ENCODE results near the gene GPALPP1. TPM values are rescaled to one million over a fixed set of nuclear protein-coding genes. Genes with fewer than 3 reads are reported as not detected.
A peak's percentile ranks its signal among the peaks of the same experiment; 100 is the strongest.

The GPALPP1 gene
- total and polyA plus RNA-seq, 2 of the 4 experiments (the other 2 are of a cell fraction), result 10.6 to 12.5 TPM

DNA sequence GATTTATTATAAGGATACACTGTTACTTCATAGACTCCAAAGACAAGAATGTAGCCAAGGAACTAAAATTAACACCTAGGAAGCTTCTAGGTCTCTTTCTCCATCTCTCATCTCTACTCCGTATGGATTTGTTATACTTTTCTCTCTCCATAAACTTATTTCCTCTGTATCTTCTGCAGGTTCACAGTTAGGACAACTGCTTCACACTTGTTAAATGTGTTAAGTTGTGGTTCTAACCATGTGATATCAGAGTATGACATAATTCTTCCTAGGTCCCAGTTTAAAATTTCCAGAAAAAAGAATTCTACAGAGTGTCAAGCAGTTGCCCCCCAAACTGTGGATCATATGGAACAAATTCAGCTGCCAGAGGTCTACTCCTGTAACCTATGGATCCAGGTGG lies 88.7 kb downstream of the GPALPP1 start:
- H3K27me3 ChIP-seq (ENCODE audit: control insufficient read depth, insufficient read depth, low read length), result no peaks in the 10 kb centered on the region; the same call in 1 of the 2 replicates
- dilution Hi-C loops (cut with HindIII; ENCODE audit: low sequenced_read_pairs, unreplicated experiment) (no loop called here), in situ Hi-C loops (cut with MboI; ENCODE audit: low sequenced_read_pairs) (no loop called here)

More for the DNA sequence above, 88.7 kb downstream of the GPALPP1 start:
- no peak overlapping the region for H2BK20ac ChIP-seq (ENCODE audit: low read depth, low read length)
- ATAC-seq (ENCODE audit: low read depth), result no peak
- H3K56ac ChIP-seq (ENCODE audit: extremely low read depth, insufficient read depth, low read length), result no peak overlapping the region
- H2BK120ac ChIP-seq (ENCODE audit: low read depth, low read length), result no peak overlapping the region
- no CpG with 5 or more reads among the region's 1 CpG for WGBS, 2 experiments (ENCODE audit: extremely low coverage in 2 of 2, insufficient read length in 1 of 2)
- no peak overlapping the region for H3K23ac ChIP-seq (ENCODE audit: low read depth, low read length)
- H2AK5ac ChIP-seq (ENCODE audit: low read depth, low read length), result no peak overlapping the region
- H4K8ac ChIP-seq (ENCODE audit: low read depth in 2 of 2, low read length in 2 of 2), result no peak overlapping the region
- ChIA-PET CTCF (no interaction called here), POLR2A (ENCODE audit: unreplicated experiment) (no interaction called here)
- peaks cover 3% of the 10 kb centered on the region; the same call in 1 of the 2 replicates for H3K9me3 ChIP-seq (ENCODE audit: control insufficient read depth, insufficient read depth, low read length)
- no peak overlapping the region for H2AK9ac ChIP-seq (replicated peaks; ENCODE audit: low read depth, low read length, poor library complexity)
- no TSS peak for BruUV-seq (replicated peaks)
- H2BK5ac ChIP-seq (ENCODE audit: low read depth, low read length, poor library complexity, severe bottlenecking), result no peak overlapping the region
- H3K9me1 ChIP-seq (ENCODE audit: insufficient read depth, low read length), result no peaks in the 10 kb centered on the region
- intact Hi-C loops (cut with micrococcal nuclease), result no loop called here
- H3K4me2 ChIP-seq (ENCODE audit: low read depth, low read length), result no peak overlapping the region
- no peaks in the 10 kb centered on the region for H3K79me1 ChIP-seq (ENCODE audit: low read depth in 1 of 2, low read length in 2 of 2)
- H4K91ac ChIP-seq (ENCODE audit: insufficient read depth, low read depth, low read length), result no peak overlapping the region
- no peak overlapping the region for H4K5ac ChIP-seq (ENCODE audit: low read depth, low read length)
- H4K20me1 ChIP-seq (ENCODE audit: insufficient read depth, low read length), result no peaks in the 10 kb centered on the region
- H2BK15ac ChIP-seq (ENCODE audit: low read depth, low read length), result no peak overlapping the region
- no peak overlapping the region for H2AFZ ChIP-seq (replicated peaks; ENCODE audit: low read length, poor library complexity)
- H3K27ac ChIP-seq (ENCODE audit: insufficient read depth, low read length), result no peak overlapping the region
- H3K9ac ChIP-seq (ENCODE audit: low read depth, low read length), result no peak overlapping the region
- no peak overlapping the region for H3K14ac ChIP-seq (replicated peaks; ENCODE audit: low read depth, low read length)
- DNase-seq, result no peak
- no peak overlapping the region for H3K4ac ChIP-seq (ENCODE audit: low read depth, low read length)
- H3K36me3 ChIP-seq (ENCODE audit: control insufficient read depth, insufficient read depth, low read length), result no peaks in the 10 kb centered on the region
- H3K4me1 ChIP-seq (ENCODE audit: control insufficient read depth, insufficient read depth, low read length), result no peaks in the 10 kb centered on the region
- TF ChIP-seq RAD21 (IDR thresholded peaks at IDR 0.05; ENCODE audit: low read length) (no peak), MAZ (IDR thresholded peaks at IDR 0.05; ENCODE audit: borderline replicate concordance, low read depth, low read length) (no peak), MAFK (IDR thresholded peaks at IDR 0.05; ENCODE audit: low read depth, low read length) (no peak), NFE2L2 (IDR thresholded peaks at IDR 0.05; ENCODE audit: low read depth, low read length) (no peak)
- TF ChIP-seq, protein P1, sequence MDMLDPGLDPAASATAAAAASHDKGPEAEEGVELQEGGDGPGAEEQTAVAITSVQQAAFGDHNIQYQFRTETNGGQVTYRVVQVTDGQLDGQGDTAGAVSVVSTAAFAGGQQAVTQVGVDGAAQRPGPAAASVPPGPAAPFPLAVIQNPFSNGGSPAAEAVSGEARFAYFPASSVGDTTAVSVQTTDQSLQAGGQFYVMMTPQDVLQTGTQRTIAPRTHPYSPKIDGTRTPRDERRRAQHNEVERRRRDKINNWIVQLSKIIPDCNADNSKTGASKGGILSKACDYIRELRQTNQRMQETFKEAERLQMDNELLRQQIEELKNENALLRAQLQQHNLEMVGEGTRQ (IDR thresholded peaks at IDR 0.05; ENCODE audit: low read depth, low read length), result no peak
- H3K18ac ChIP-seq (ENCODE audit: low read depth, low read length), result no peak overlapping the region
- no peak overlapping the region for H3K4me3 ChIP-seq (ENCODE audit: insufficient read depth, low read depth, low read length)

Small RNA genes lying within 50 kb of the gene (microRNA-seq; reads per million reads assigned to microRNA genes)
- gene RN7SL49P (ENCODE audit: insufficient read depth, insufficient read length), result 112 reads per million, percentile 82 among the genes with 10 or more reads in this experiment

Small RNA genes lying within 50 kb of the gene (small RNA-seq; reads per million reads assigned to genes)
- gene RN7SL49P, result 0 to 3.1 (median 0) reads per million in 5 experiments

Other genes with a start within 250 kb of the GPALPP1 start
- 1.4 and 2.5 TPM in 2 replicates for gene NUFIP1, start 67 bp upstream of the GPALPP1 start, total RNA-seq (2012; rRNA removed)
- gene NUFIP1, start 67 bp upstream of the GPALPP1 start, polyA plus RNA-seq (2012; rRNA removed), result 2.1 and 2.3 TPM in 2 replicates
- gene GTF2F2, start 131.0 kb downstream of the GPALPP1 start, total RNA-seq (2012; rRNA removed), result 16.5 and 35.6 TPM in 2 replicates
- gene GTF2F2, start 131.0 kb downstream of the GPALPP1 start, polyA plus RNA-seq (2012; rRNA removed), result 19.2 and 21.0 TPM in 2 replicates
- 0.56 and 0.72 TPM in 2 replicates for gene KCTD4, start 211.5 kb downstream of the GPALPP1 start, total RNA-seq (2012; rRNA removed)
- gene KCTD4, start 211.5 kb downstream of the GPALPP1 start, polyA plus RNA-seq (2012; rRNA removed), result 0.40 and 0.53 TPM in 2 replicates

All from IMR-90 (cell line).